MM.1S (cell line): ENCODE results near the gene FERMT2.

ENCODE experiments used
- CTCF ChIP-seq: fragments of 300-600 bp; sonication (generic); IDR thresholded peaks from 2 replicates; pipeline ENCODE4 v1.5.1; 2016; ENCODE audit warnings: antibody characterized with exemption, low read length, mixed read lengths
- EZH2phosphoT487 ChIP-seq: fragments of 300-600 bp; sonication (generic); IDR thresholded peaks from 2 replicates; pipeline ENCODE4 v1.6.1; 2018; ENCODE audit warnings: antibody characterized with exemption, low read length

DNA sequence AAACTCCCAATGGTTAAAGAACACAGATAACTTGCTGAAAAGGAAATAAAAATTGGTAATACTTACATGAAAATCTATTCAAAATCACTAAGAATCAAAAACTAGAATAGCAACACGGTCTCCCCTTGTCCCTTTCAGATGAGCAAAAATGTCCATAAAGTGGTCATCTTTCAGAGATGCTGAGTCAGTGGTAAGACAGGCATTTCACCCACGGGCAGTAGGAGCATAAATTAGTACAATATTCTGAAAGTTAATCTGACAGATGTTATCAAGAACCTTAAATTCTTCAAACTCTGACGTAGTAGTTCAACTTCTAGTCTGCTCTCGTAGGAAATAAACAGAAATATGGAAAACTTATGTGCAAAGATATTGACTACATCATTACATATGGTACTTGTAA lies 126.4 kb downstream of the FERMT2 start:
- no peak for TF ChIP-seq CTCF
- TF ChIP-seq EZH2phosphoT487 = no peak
